Lung (tissue), 12 donors: ENCODE data around the gene B3GLCT. TPM values are rescaled to one million over a fixed set of nuclear protein-coding genes. Genes with fewer than 3 reads are reported as not detected.

Source experiments
- ATAC-seq: fragments of 200-7000 bp; cut with Tn5 transposase; one replicate; pipeline ENCODE4 v1.9.1; 2020; ENCODE audit warnings: moderate number of reproducible peaks; ENCODE audit not compliant: insufficient read depth, low FRiP score
- DNase-seq, 3 donors: peaks; one replicate each; pipeline ENCODE4 v3.0.0-alpha.2; 2013 to 2017
- H3K27ac ChIP-seq, 2 donors: one replicate each; pipeline ENCODE4 v1.5.1; 2013; ENCODE audit warnings: mild to moderate bottlenecking in 2 of 2, moderate library complexity in 2 of 2, control low read depth in 1 of 2, inconsistent platforms in 1 of 2, low read depth in 1 of 2, low read length in 1 of 2
- H3K27me3 ChIP-seq, 3 donors: one replicate each; pipeline ENCODE4 v1.5.1; 2013; ENCODE audit warnings: low read length in 2 of 3; ENCODE audit not compliant: control insufficient read depth in 3 of 3, insufficient read depth in 3 of 3
- H3K36me3 ChIP-seq, 4 donors: one replicate each; pipeline ENCODE4 v1.5.1; 2013; ENCODE audit warnings: low read length in 4 of 4, mild to moderate bottlenecking in 1 of 4, moderate library complexity in 1 of 4; ENCODE audit not compliant: control insufficient read depth in 4 of 4, insufficient read depth in 4 of 4
- H3K4me1 ChIP-seq, 5 donors: one replicate each; pipeline ENCODE4 v1.5.1; 2013; ENCODE audit warnings: low read length in 5 of 5, mild to moderate bottlenecking in 2 of 5, moderate library complexity in 1 of 5; ENCODE audit not compliant: control insufficient read depth in 5 of 5, insufficient read depth in 5 of 5
- H3K4me3 ChIP-seq: one replicate; pipeline ENCODE4 v1.5.1; 2013; ENCODE audit warnings: mild to moderate bottlenecking, control low read depth, moderate library complexity
- H3K9ac ChIP-seq, 2 donors: one replicate each; pipeline ENCODE4 v1.5.1; 2013; ENCODE audit warnings: low read length in 2 of 2, control low read depth in 1 of 2; ENCODE audit not compliant: insufficient read depth in 1 of 2
- H3K9me3 ChIP-seq, 4 donors: one replicate each; pipeline ENCODE4 v1.5.1; 2013; ENCODE audit warnings: low read length in 3 of 4, mild to moderate bottlenecking in 1 of 4, moderate library complexity in 1 of 4; ENCODE audit not compliant: control insufficient read depth in 4 of 4, insufficient read depth in 3 of 4
- CTCF ChIP-seq: IDR thresholded peaks from 2 replicates; pipeline ENCODE4 v1.5.1; 2012; ENCODE audit warnings: mild to moderate bottlenecking; ENCODE audit errors: control extremely low read depth, extremely low read depth
- WGBS, 2 donors: extraction: QIAGEN DNeasy Blood & Tissue Kit; methylation state at CpG; one replicate each; pipeline ENCODE4 v1.1.7; 2013; 5-methylcytosine and 5-hydroxymethylcytosine counted together
- polyA plus RNA-seq, 2 donors: library from polyadenylated mRNA; stranded (reverse); fragments of 200-250 nt; gene quantifications; one replicate each; pipeline ENCODE4 v1.2.1, GENCODE V29; 2013
- total RNA-seq, 2 donors: library from RNA; depleted of rRNA in 1 of 2; stranded (reverse); fragments of >200 nt in 1 of 2; gene quantifications; one replicate each; pipeline ENCODE4 v1.2.1, GENCODE V29; 2014 to 2021
- donor health status: control.
- donor health status: control.
- donor health status: Bipolar disorder and iron deficiency.
- donor health status: healthy.
- donor health status: DM: yes; HTN: yes; CAD: no.

Gene B3GLCT
- total and polyA plus RNA-seq, 4 donors, result 2.4 to 13.7 (median 3.1) TPM

DNA sequence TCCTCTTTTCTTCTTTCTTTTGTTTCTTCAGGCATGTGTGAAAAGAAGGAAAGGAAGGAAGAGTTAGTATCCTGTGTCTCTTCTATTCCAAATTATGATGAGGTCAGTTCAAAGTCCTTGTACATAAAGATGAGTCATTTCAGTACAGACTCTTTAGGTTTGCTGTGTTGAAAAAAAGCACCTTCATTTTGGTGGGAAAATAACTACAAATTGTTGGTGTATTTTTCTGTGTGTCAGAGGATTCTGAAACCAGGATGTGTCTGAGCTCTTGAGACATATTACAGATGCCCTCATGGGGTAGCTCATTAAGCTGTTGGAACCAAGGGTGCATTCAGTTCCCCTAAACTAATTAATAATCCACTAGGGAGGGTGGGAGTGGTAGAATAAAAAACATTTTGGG, 32.3 kb upstream of the B3GLCT start:
- Histone ChIP-seq H3K4me3 (no peak overlapping the region), H3K4me1 (peaks cover 0 to 10% (median 0%) of the 10 kb centered on the region in 5 donors), H3K36me3 (no peaks in the 10 kb centered on the region), H3K9me3 (no peaks in the 10 kb centered on the region), H3K27me3 (no peaks in the 10 kb centered on the region), H3K9ac (no peak overlapping the region), H3K27ac (no peak overlapping the region)
- DNase-seq (no peak), ATAC-seq (no peak)
- TF ChIP-seq CTCF, result no peak

DNA sequence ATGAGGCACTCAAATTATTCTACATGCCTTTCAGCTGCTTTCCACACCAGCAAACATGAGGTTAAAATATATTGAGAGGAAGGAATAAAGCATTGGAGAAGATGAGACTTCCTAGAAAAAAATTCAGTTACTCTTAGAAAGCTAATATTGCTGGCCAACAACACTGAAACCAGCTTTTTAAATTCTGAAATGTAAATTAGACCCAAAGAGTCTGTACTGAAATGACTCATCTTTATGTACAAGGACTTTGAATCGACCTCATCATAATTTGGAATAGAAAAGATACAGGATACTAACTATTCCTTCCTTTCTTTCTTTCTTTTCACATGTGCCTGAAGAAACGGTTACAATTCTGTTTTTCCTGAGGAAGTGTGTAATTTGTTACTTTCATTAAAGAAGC, 31.6 kb upstream of the B3GLCT start:
- ATAC-seq, result no peak
- Histone ChIP-seq H3K27ac (no peak overlapping the region), H3K4me3 (no peak overlapping the region), H3K27me3 (no peaks in the 10 kb centered on the region), H3K4me1 (peaks cover 0 to 4% (median 0%) of the 10 kb centered on the region in 5 donors), H3K9me3 (no peaks in the 10 kb centered on the region), H3K9ac (no peak overlapping the region), H3K36me3 (no peaks in the 10 kb centered on the region)
- WGBS, 2 donors, result 29 to 32% methylated on average over 2 of the region's 2 CpGs
- DNase-seq, result no peak
- no peak for TF ChIP-seq CTCF

DNA sequence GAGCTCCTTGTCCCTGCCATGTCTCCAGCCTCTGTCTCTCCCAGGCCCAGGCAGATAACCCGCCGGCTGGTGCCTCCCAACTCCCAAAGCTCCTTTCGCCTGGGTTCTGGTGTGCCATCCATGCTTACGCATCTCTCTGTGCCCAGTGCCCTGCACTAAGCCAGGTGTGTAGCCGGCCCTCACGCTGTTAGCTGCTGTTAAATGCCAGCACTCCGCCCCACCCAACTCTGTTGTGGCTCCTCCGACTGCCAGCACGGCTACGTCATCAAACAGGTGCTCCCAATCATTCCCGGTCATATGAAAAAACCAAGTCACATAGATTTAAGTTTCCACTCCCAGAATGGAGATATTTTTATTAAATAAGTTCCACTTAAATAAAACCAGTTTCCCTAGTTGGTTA, 31.0 kb upstream of the B3GLCT start:
- H3K27ac ChIP-seq, result no peak overlapping the region
- no peak overlapping the region for H3K4me3 ChIP-seq
- H3K27me3 ChIP-seq, result no peaks in the 10 kb centered on the region
- no peaks in the 10 kb centered on the region for H3K9me3 ChIP-seq
- no peak for TF ChIP-seq CTCF
- no peak for ATAC-seq
- no peaks in the 10 kb centered on the region for H3K4me1 ChIP-seq
- no peaks in the 10 kb centered on the region for H3K36me3 ChIP-seq
- WGBS, 2 donors, result 90 to 96% methylated on average over 11 of the region's 11 CpGs
- H3K9ac ChIP-seq, result no peak overlapping the region
- no peak for DNase-seq

DNA sequence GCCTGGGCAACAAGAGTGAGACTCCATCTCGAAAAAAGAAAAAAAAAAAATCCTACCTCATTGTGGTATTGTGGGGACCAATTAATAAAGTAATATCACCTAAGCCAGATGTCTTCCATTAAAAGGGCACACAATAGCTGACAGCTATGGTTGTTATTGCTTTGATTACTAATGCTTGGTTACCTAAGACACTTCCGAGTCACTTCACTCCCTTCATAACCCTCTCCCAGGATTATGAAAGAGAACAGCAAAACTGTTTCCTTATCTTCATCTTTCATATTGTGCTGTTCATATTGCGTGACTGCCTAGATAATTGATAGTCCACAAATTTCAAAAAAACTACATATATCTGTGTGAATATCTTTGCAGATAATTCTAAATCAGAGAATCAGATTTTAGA, 27.8 kb upstream of the B3GLCT start:
- ATAC-seq, result no peak
- no peaks in the 10 kb centered on the region for H3K4me1 ChIP-seq
- DNase-seq, result no peak
- H3K27me3 ChIP-seq, result no peaks in the 10 kb centered on the region
- H3K4me3 ChIP-seq, result no peak overlapping the region
- no peak for TF ChIP-seq CTCF
- 65 to 80% methylated on average over 3 of the region's 3 CpGs for WGBS, 2 donors
- H3K9ac ChIP-seq, result no peak overlapping the region
- no peaks in the 10 kb centered on the region for H3K36me3 ChIP-seq
- no peak overlapping the region for H3K27ac ChIP-seq
- H3K9me3 ChIP-seq, result no peaks in the 10 kb centered on the region
